ENCODE results near the gene RTN4RL2.

RTN4RL2 gene

GRCh38 chr11:57477507-57478189 lies 17.3 kb downstream of the RTN4RL2 start:
- no peak for DNase-seq
- no peak for TF ChIP-seq CTCF (IDR thresholded peaks at IDR 0.05; ENCODE audit: low read depth, low read length)
- Histone ChIP-seq H3K4me3 (ENCODE audit: low read depth, low read length) (no peak overlapping the region), H3K36me3 (no peaks in the 10 kb centered on the region), H3K27me3 (ENCODE audit: insufficient read depth, low read depth, severe bottlenecking) (peaks cover 38% of the 10 kb centered on the region), H3K27ac (no peak overlapping the region), H3K9me3 (ENCODE audit: severe bottlenecking) (no peaks in the 10 kb centered on the region)

DNA sequence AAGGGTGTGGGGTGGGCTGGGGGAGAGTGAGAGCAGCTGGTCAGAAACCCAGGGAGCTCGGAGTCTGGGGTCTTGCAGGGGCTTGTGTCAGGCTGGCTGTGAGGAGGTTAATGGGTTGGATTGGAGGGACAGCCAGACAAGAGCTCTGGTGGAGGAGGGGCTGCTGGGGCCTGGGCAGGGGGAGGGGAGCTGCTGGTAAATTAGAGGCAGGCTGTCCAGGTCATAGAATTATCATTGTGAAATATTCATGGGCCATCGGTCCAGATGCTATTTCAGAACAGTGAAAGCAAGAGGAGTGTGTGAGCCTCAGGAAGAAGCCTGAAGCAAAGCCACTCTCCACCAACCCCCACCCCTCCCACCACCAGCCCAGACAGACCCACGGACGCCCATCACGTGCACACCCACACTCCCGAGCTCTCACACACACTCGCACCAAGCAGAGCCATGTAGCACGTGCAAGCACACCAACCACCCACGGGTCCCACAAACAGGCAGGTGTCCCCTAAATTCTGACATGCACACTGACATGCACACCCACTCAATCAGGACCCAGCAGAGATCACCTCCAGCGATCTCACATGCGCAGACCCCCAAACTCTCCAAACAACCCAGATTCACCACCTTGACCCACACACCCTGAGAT lies 18.8 kb downstream of the RTN4RL2 start:
- Histone ChIP-seq H3K36me3 (no peaks in the 10 kb centered on the region), H3K9me3 (ENCODE audit: severe bottlenecking) (no peaks in the 10 kb centered on the region), H3K27ac (no peak overlapping the region), H3K27me3 (ENCODE audit: insufficient read depth, low read depth, severe bottlenecking) (peaks cover 43% of the 10 kb centered on the region), H3K4me3 (ENCODE audit: low read depth, low read length) (no peak overlapping the region)
- DNase-seq = no peak
- TF ChIP-seq CTCF (IDR thresholded peaks at IDR 0.05; ENCODE audit: low read depth, low read length) = no peak

DNA sequence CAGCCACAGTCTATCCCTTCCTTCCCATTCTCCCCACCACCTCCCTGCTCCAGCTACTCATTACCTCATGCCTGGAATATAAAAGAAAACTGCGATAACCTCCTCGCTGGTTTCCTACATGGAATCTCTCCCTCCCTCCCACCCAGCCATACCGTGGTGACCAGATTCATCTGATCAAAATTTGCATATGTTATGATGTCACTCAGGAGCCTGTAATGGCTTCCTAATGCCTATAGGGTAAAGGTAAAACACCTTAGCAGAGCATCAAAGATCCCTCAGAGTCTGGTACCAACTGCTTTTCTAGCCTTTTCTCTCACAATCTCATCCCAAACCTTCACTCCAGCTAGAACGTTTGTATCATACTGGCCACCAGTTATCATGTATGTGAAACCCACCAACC lies 19.6 kb downstream of the RTN4RL2 start:
- Histone ChIP-seq H3K27me3 (ENCODE audit: insufficient read depth, low read depth, severe bottlenecking) (peaks cover 40% of the 10 kb centered on the region), H3K9me3 (ENCODE audit: severe bottlenecking) (no peaks in the 10 kb centered on the region), H3K36me3 (no peaks in the 10 kb centered on the region), H3K4me3 (ENCODE audit: low read depth, low read length) (no peak overlapping the region), H3K27ac (no peak overlapping the region)
- TF ChIP-seq CTCF (IDR thresholded peaks at IDR 0.05; ENCODE audit: low read depth, low read length) = no peak
- DNase-seq = no peak

- TF ChIP-seq CTCF (IDR thresholded peaks at IDR 0.05; ENCODE audit: low read depth, low read length) = peak; percentile 80
- Histone ChIP-seq H3K27me3 (ENCODE audit: insufficient read depth, low read depth, severe bottlenecking) (peaks cover 33% of the 10 kb centered on the region), H3K36me3 (no peaks in the 10 kb centered on the region), H3K9me3 (ENCODE audit: severe bottlenecking) (no peaks in the 10 kb centered on the region), H3K27ac (no peak overlapping the region), H3K4me3 (ENCODE audit: low read depth, low read length) (no peak overlapping the region)
- peak; percentile 96 for DNase-seq
Measured at GRCh38 chr11:57480409-57481137, 20.2 kb downstream of the RTN4RL2 start.

GRCh38 chr11:57481315-57481714 lies 21.0 kb downstream of the RTN4RL2 start:
- Histone ChIP-seq H3K4me3 (ENCODE audit: low read depth, low read length) (no peak overlapping the region), H3K9me3 (ENCODE audit: severe bottlenecking) (no peaks in the 10 kb centered on the region), H3K27ac (no peak overlapping the region), H3K27me3 (ENCODE audit: insufficient read depth, low read depth, severe bottlenecking) (peaks cover 27% of the 10 kb centered on the region), H3K36me3 (no peaks in the 10 kb centered on the region)
- DNase-seq = no peak
- TF ChIP-seq CTCF (IDR thresholded peaks at IDR 0.05; ENCODE audit: low read depth, low read length) = no peak
